HEK293T (cell line): ENCODE results near the gene GATAD2A.

ENCODE experiments used
- CTCF ChIA-PET: fragments of 350-600 bp; formaldehyde crosslinking; extraction: SDS; loops from one replicate; lab custom pipeline; 2021; ENCODE audit warnings: antibody characterized with exemption, inconsistent platforms; lab: Yijun Ruan, JAX
- POLR2A ChIA-PET: fragments of 350-600 bp; formaldehyde crosslinking; extraction: SDS; loops from one replicate; lab custom pipeline; 2020; ENCODE audit warnings: antibody characterized with exemption, inconsistent platforms; lab: Yijun Ruan, JAX
- DNase-seq: peaks from one replicate; pipeline ENCODE4 v3.0.0; 2012; ENCODE audit warnings: mixed read lengths; ENCODE audit errors: extremely low spot score
- ARNT ChIP-seq: fragments of 450-650 bp; IDR thresholded peaks from 2 replicates; pipeline ENCODE4 v1.6.1; 2017; ENCODE audit warnings: mild to moderate bottlenecking
- BHLHE40 ChIP-seq: fragments of 450-650 bp; IDR thresholded peaks from 2 replicates; pipeline ENCODE4 v1.6.1; 2016; ENCODE audit warnings: mild to moderate bottlenecking, moderate library complexity, borderline replicate concordance
- CTBP1 ChIP-seq: fragments of 450-650 bp; IDR thresholded peaks from 2 replicates; pipeline ENCODE4 v1.6.1; 2016; ENCODE audit warnings: borderline replicate concordance
- ELF4 ChIP-seq: fragments of 450-650 bp; IDR thresholded peaks from 2 replicates; pipeline ENCODE4 v1.6.1; 2017; ENCODE audit warnings: antibody characterized with exemption
- FOXA1 ChIP-seq: fragments of 450-650 bp; IDR thresholded peaks from 2 replicates; pipeline ENCODE4 v1.6.1; 2016; ENCODE audit warnings: mild to moderate bottlenecking
- FOXK2 ChIP-seq: fragments of 450-650 bp; IDR thresholded peaks from 2 replicates; pipeline ENCODE4 v1.6.1; 2016; ENCODE audit warnings: mild to moderate bottlenecking
- FOXM1 ChIP-seq: fragments of 450-650 bp; IDR thresholded peaks from 2 replicates; pipeline ENCODE4 v1.6.1; 2017; ENCODE audit warnings: mild to moderate bottlenecking, borderline replicate concordance
- HDGF ChIP-seq: fragments of 450-650 bp; IDR thresholded peaks from 2 replicates; pipeline ENCODE4 v1.6.1; 2017; ENCODE audit warnings: antibody characterized with exemption, borderline replicate concordance
- L3MBTL2 ChIP-seq: fragments of 450-650 bp; conservative IDR thresholded peaks from 2 replicates; pipeline ENCODE4 v1.6.1; 2016; ENCODE audit warnings: mild to moderate bottlenecking
- LEF1 ChIP-seq: fragments of 450-650 bp; IDR thresholded peaks from 2 replicates; pipeline ENCODE4 v1.6.1; 2017; ENCODE audit warnings: mild to moderate bottlenecking, borderline replicate concordance
- NFRKB ChIP-seq: fragments of 450-650 bp; IDR thresholded peaks from 2 replicates; pipeline ENCODE4 v1.6.1; 2016; ENCODE audit warnings: mild to moderate bottlenecking, moderate library complexity
- PKNOX1 ChIP-seq: fragments of 450-650 bp; IDR thresholded peaks from 2 replicates; pipeline ENCODE4 v1.6.1; 2016
- SP1 ChIP-seq: fragments of 450-650 bp; IDR thresholded peaks from 2 replicates; pipeline ENCODE4 v1.6.1; 2017
- SUZ12 ChIP-seq: fragments of 450-650 bp; IDR thresholded peaks from 2 replicates; pipeline ENCODE4 v1.6.1; 2016; ENCODE audit warnings: mild to moderate bottlenecking
- TARDBP ChIP-seq: fragments of 450-650 bp; IDR thresholded peaks from 2 replicates; pipeline ENCODE4 v1.6.1; 2016
- ZNF384 ChIP-seq: fragments of 450-650 bp; IDR thresholded peaks from 2 replicates; pipeline ENCODE4 v1.6.1; 2016

GATAD2A gene

GRCh38 chr19:19498255-19498991, 92.9 kb downstream of the GATAD2A start:
- no peak for DNase-seq
- CTCF ChIA-PET = no interaction called here
- POLR2A ChIA-PET = no interaction called here
- TF ChIP-seq CTBP1 (no peak), FOXA1 (no peak), ELF4 (no peak), FOXK2 (no peak), LEF1 (no peak), L3MBTL2 (no peak), SUZ12 (no peak), PKNOX1 (no peak), ARNT (no peak), NFRKB (no peak), ZNF384 (no peak), HDGF (no peak), SP1 (no peak), FOXM1 (no peak), BHLHE40 (no peak), TARDBP (no peak)

DNA sequence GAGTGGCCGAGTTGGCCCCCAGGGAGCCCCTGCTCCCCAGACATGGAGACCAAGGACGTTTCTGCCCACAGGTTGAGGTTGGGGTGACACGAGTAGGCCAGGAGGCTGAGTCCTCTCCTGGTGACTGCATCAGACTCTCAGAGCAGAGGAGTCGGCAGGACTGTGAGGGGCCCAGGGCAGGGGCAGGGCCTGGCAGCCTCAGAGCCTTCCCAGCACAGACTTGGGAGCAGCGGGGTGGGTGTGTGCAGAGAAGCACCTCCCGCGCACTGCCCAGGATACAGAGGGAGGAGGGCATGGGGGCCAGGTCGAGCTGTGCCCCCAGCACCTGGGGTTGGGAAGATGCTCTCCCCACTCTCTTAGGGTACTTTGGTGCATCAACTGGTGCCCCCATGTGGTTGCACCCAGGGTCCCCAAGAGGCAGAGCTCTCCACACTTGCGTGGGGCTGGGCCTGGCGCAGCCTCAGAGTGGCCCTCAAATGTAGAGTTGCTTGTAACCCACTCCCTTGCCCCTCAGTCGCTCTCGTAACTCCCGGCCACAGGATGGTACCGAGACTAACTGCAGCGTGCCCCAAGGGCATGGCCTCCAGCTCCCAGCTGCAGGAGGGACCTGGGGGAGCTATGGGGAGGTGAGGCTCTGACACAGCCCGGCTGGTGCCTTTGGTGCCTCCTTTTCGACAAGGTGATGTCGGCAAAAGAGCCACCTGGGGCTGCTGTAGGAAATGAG, 94.0 kb downstream of the GATAD2A start:
- CTCF ChIA-PET = no interaction called here
- no peak for TF ChIP-seq SUZ12
- no peak for TF ChIP-seq FOXK2
- TF ChIP-seq ELF4 = no peak
- no peak for TF ChIP-seq ARNT
- TF ChIP-seq CTBP1 = no peak
- TF ChIP-seq FOXM1 = no peak
- TF ChIP-seq NFRKB = no peak
- POLR2A ChIA-PET = no interaction called here
- DNase-seq = no peak

- ChIA-PET POLR2A (no interaction called here), CTCF (no interaction called here)
- TF ChIP-seq ARNT (no peak), LEF1 (no peak), SUZ12 (no peak), HDGF (no peak), FOXA1 (no peak), L3MBTL2 (no peak)
- no peak for DNase-seq
Measured at GRCh38 chr19:19500975-19501644, 95.6 kb downstream of the GATAD2A start.

- ChIA-PET POLR2A (no interaction called here), CTCF (no interaction called here)
- no peak for DNase-seq
Measured at GRCh38 chr19:19501798-19502197, 96.3 kb downstream of the GATAD2A start.

DNA sequence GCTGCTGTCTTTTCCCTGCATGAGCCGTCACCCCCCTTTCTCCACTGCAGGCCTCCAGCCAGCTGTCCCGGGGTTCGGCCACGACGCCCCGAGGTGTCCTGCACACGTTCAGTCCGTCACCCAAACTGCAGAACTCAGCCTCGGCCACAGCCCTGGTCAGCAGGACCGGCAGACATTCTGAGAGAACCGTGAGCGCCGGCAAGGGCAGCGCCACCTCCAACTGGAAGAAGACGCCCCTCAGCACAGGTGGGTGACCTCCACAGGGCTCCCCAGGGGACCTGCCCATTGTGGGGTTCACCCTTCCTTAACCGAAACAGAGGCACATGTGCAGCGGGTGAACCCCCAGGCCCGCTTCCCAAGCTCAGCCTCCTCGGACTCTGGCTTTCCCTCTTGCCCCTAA, 96.8 kb downstream of the GATAD2A start:
- POLR2A ChIA-PET = no interaction called here
- DNase-seq = no peak
- TF ChIP-seq TARDBP (no peak), NFRKB (no peak), SP1 (no peak), ELF4 (no peak), LEF1 (no peak), L3MBTL2 (no peak), PKNOX1 (no peak), FOXA1 (no peak), ZNF384 (no peak), ARNT (no peak)
- CTCF ChIA-PET = no interaction called here

More at GRCh38 chr19:19501798-19502197, 96.3 kb downstream of the GATAD2A start:
- TF ChIP-seq FOXA1 (no peak), ARNT (no peak), SP1 (no peak), NFRKB (no peak), LEF1 (no peak), ZNF384 (no peak), FOXK2 (no peak), SUZ12 (no peak), HDGF (no peak), FOXM1 (no peak), BHLHE40 (no peak), PKNOX1 (no peak), ELF4 (no peak), CTBP1 (no peak), L3MBTL2 (no peak), TARDBP (no peak)
